Adrenal gland (tissue), 12 donors: ENCODE data around the gene CTNS. TPM values are rescaled to one million over a fixed set of nuclear protein-coding genes. Genes with fewer than 3 reads are reported as not detected.

Source experiments
- DNase-seq, 7 donors: peaks; one replicate each; pipeline ENCODE4 v3.0.0-alpha.2; 2019 to 2020
- H3K27ac ChIP-seq, 5 donors: fragments of 200-600 bp; sonication (generic) in 4 of 5; 1 replicate in 3 of 5; 2 replicates in 2 of 5; pipeline versions ENCODE4 v1.5.1 to v1.8.0; 2016 to 2020; ENCODE audit warnings: mild to moderate bottlenecking in 1 of 5
- H3K27me3 ChIP-seq: fragments of 200-600 bp; 2 replicates; pipeline ENCODE4 v1.8.0; 2021
- H3K36me3 ChIP-seq, 2 donors: fragments of 200-600 bp; replicated peaks in 1 of 2; 1 replicate in 1 of 2; 2 replicates in 1 of 2; pipeline versions ENCODE4 v1.5.1 to v1.8.0; 2018 to 2022
- H3K4me1 ChIP-seq, 2 donors: fragments of 200-600 bp; replicated peaks in 1 of 2; 1 replicate in 1 of 2; 2 replicates in 1 of 2; pipeline versions ENCODE4 v1.5.1 to v1.8.0; 2018 to 2021
- H3K4me3 ChIP-seq, 4 donors: fragments of 200-600 bp; sonication (generic) in 3 of 4; one replicate each; pipeline ENCODE4 v1.5.1; 2016 to 2018
- H3K9me3 ChIP-seq, 3 donors: fragments of 200-600 bp; sonication (generic) in 1 of 3; replicated peaks in 1 of 3; 1 replicate in 2 of 3; 2 replicates in 1 of 3; pipeline versions ENCODE4 v1.5.1 to v1.8.0; 2016 to 2021
- POLR2A ChIP-seq, 2 donors: fragments of 450-650 bp; IDR thresholded peaks; one replicate each; pipeline ENCODE4 v1.6.1; 2017; ENCODE audit warnings: antibody characterized with exemption in 2 of 2, mild to moderate bottlenecking in 2 of 2, moderate library complexity in 1 of 2
- WGBS, 4 donors: extraction: QIAGEN DNeasy Blood & Tissue Kit in 2 of 4; methylation state at CpG; one replicate each; pipeline versions ENCODE4 v1.1.5 to v1.1.7; 2013 to 2017; 5-methylcytosine and 5-hydroxymethylcytosine counted together
- intact Hi-C, 2 donors: fragments of 100-400 bp; cut with DNase I; formaldehyde crosslinking; loops; one replicate each; pipeline versions ENCODE4 v1.14.1 to v1.15.0; 2022 to 2023
- polyA plus RNA-seq, 3 donors: library from polyadenylated mRNA; stranded (reverse); fragments of 200-250 nt in 2 of 3; fragments of 350-450 nt in 1 of 3; fragmentation: Illumina TruSeq in 1 of 3; extraction: RNeasy Lipid Tissue Mini Kit (QIAGEN cat#74804) in 1 of 3; gene quantifications; one replicate each; pipeline ENCODE4 v1.2.3, GENCODE V29; 2013 to 2014
- total RNA-seq, 9 donors: library from RNA; depleted of rRNA in 4 of 9; stranded (reverse); fragments of >200 nt in 4 of 9; fragments of 120-200 nt in 1 of 9; fragmentation: NEBNext Ultra II Directional in 1 of 9; extraction: Animal tissue kit (Norgen Biotek cat#: 25700) in 1 of 9; gene quantifications; one replicate each; pipeline versions ENCODE4 v1.1.0 to v1.2.4, GENCODE V29; 2013 to 2023
- TF ChIP-seq, protein P1 (sequence below), 6 experiments: fragments of 450-650 bp in 4 of 6; fragments of 200-600 bp in 2 of 6; sonication (generic) in 1 of 6; IDR thresholded peaks; 1 replicate in 5 of 6; 2 replicates in 1 of 6; pipeline versions ENCODE4 v1.5.1 to v1.8.0; 2016 to 2021; ENCODE audit warnings: antibody characterized with exemption in 6 of 6, mild to moderate bottlenecking in 2 of 6, moderate library complexity in 1 of 6
- donor health status: healthy with polysubstance abuse.
- donor health status: Bipolar disorder and iron deficiency.
- donor health status: DM: yes; HTN: yes; CAD: no.
- donor health status: DM: no; HTN: no; CAD: no.
- donor health status: DM: no; HTN: no; CAD: no.
- donor health status: DM: yes; HTN: yes; CAD: no.

CTNS gene
- total and polyA plus RNA-seq, 12 donors: 11.5 to 74.8 (median 29.6) TPM

- intact Hi-C loops: no loop called here
- TF ChIP-seq, protein P1, sequence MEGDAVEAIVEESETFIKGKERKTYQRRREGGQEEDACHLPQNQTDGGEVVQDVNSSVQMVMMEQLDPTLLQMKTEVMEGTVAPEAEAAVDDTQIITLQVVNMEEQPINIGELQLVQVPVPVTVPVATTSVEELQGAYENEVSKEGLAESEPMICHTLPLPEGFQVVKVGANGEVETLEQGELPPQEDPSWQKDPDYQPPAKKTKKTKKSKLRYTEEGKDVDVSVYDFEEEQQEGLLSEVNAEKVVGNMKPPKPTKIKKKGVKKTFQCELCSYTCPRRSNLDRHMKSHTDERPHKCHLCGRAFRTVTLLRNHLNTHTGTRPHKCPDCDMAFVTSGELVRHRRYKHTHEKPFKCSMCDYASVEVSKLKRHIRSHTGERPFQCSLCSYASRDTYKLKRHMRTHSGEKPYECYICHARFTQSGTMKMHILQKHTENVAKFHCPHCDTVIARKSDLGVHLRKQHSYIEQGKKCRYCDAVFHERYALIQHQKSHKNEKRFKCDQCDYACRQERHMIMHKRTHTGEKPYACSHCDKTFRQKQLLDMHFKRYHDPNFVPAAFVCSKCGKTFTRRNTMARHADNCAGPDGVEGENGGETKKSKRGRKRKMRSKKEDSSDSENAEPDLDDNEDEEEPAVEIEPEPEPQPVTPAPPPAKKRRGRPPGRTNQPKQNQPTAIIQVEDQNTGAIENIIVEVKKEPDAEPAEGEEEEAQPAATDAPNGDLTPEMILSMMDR (IDR thresholded peaks at IDR 0.05): no peak
- TF ChIP-seq POLR2A (IDR thresholded peaks at IDR 0.05): no peak
- Histone ChIP-seq H3K4me1 (no peaks in the 10 kb centered on the region), H3K27me3 (no peaks in the 10 kb centered on the region), H3K4me3 (no peak overlapping the region), H3K27ac (no peak overlapping the region), H3K9me3 (no peaks in the 10 kb centered on the region), H3K36me3 (peaks cover 0 to 5% of the 10 kb centered on the region in 2 donors)
- 83 to 92% (median 90%) methylated on average over 7 to 15 of the region's 15 CpGs for WGBS, 4 donors
- DNase-seq: no peak
Observed at GRCh38 chr17:3590768-3591167, 45.8 kb upstream of the CTNS start.

- peaks cover 0 to 5% of the 10 kb centered on the region in 2 donors for H3K36me3 ChIP-seq
- no peaks in the 10 kb centered on the region for H3K9me3 ChIP-seq
- 93 to 97% (median 95%) methylated on average over 11 to 15 of the region's 15 CpGs for WGBS, 4 donors
- H3K4me1 ChIP-seq: no peaks in the 10 kb centered on the region
- H3K27me3 ChIP-seq: no peaks in the 10 kb centered on the region
- H3K4me3 ChIP-seq: no peak overlapping the region
- intact Hi-C loops: no loop called here
- TF ChIP-seq POLR2A (IDR thresholded peaks at IDR 0.05): no peak
- TF ChIP-seq, protein P1 (IDR thresholded peaks at IDR 0.05): no peak
- DNase-seq: no peak
- no peak overlapping the region for H3K27ac ChIP-seq
Observed at GRCh38 chr17:3592216-3592860, 44.2 kb upstream of the CTNS start.

GRCh38 chr17:3593384-3593783, 43.2 kb upstream of the CTNS start:
- Histone ChIP-seq H3K27ac (no peak overlapping the region), H3K4me1 (no peaks in the 10 kb centered on the region), H3K4me3 (no peak overlapping the region), H3K9me3 (no peaks in the 10 kb centered on the region), H3K36me3 (no peaks in the 10 kb centered on the region), H3K27me3 (no peaks in the 10 kb centered on the region)
- DNase-seq: no peak
- 95 to 100% (median 97%) methylated on average over 5 of the region's 5 CpGs for whole genome bisulfite sequencing, 4 donors
- no peak for TF ChIP-seq POLR2A (IDR thresholded peaks at IDR 0.05)
- TF ChIP-seq, protein P1 (IDR thresholded peaks at IDR 0.05): no peak
- intact Hi-C loops: no loop called here

DNA sequence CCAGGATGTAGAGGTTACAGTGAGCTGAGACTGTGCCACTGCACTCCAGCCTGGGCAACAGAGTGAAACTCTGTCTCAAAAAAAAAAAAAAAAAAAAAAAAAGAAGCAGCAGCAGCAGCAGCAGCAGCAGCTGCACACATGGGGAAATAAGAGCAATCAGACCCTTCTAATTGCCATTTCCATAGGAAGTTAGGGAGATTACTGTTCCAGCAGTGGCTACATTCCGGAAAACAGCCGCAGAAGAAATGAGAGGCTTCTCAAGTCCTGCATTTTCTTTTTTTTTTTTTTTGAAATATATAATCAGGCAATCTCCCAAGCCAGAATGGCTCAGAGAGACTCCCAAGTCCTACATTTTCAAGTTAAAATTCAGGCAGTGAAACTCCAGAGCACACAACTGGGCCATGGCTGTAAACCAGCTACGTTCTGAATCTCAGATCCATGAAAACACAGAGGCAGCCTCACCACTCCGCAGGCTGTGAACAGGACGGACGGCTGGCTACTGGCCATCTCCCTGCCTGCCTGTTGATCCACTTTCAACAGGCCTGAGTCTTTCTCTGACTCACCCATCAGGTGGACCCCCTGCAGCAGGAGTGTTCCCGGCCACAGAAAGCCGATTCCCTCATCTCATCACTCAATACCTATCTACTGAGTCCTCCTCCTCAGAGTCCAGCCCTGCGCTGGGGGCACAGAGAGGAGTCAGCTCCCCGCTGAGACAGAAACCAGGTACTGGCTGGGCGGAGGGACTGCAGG, 42.3 kb upstream of the CTNS start:
- Histone ChIP-seq H3K4me1 (no peaks in the 10 kb centered on the region), H3K27ac (no peak overlapping the region), H3K36me3 (no peaks in the 10 kb centered on the region), H3K27me3 (no peaks in the 10 kb centered on the region), H3K4me3 (no peak overlapping the region), H3K9me3 (no peaks in the 10 kb centered on the region)
- 70 to 78% (median 75%) methylated on average over 11 of the region's 11 CpGs for WGBS, 4 donors
- no peak for DNase-seq
- intact Hi-C loops: no loop called here
- TF ChIP-seq POLR2A (IDR thresholded peaks at IDR 0.05): no peak
- TF ChIP-seq, protein P1 (IDR thresholded peaks at IDR 0.05): no peak
